HEK293T (cell line): ENCODE data around the gene ZSCAN9.

Source experiments
- CTBP1 ChIP-seq: fragments of 450-650 bp; IDR thresholded peaks from 2 replicates; pipeline ENCODE4 v1.6.1; 2016; ENCODE audit warnings: borderline replicate concordance
- FOXA1 ChIP-seq: fragments of 450-650 bp; IDR thresholded peaks from 2 replicates; pipeline ENCODE4 v1.6.1; 2016; ENCODE audit warnings: mild to moderate bottlenecking
- FOXM1 ChIP-seq: fragments of 450-650 bp; IDR thresholded peaks from 2 replicates; pipeline ENCODE4 v1.6.1; 2017; ENCODE audit warnings: mild to moderate bottlenecking, borderline replicate concordance
- HDGF ChIP-seq: fragments of 450-650 bp; IDR thresholded peaks from 2 replicates; pipeline ENCODE4 v1.6.1; 2017; ENCODE audit warnings: antibody characterized with exemption, borderline replicate concordance
- L3MBTL2 ChIP-seq: fragments of 450-650 bp; conservative IDR thresholded peaks from 2 replicates; pipeline ENCODE4 v1.6.1; 2016; ENCODE audit warnings: mild to moderate bottlenecking
- NFRKB ChIP-seq: fragments of 450-650 bp; IDR thresholded peaks from 2 replicates; pipeline ENCODE4 v1.6.1; 2016; ENCODE audit warnings: mild to moderate bottlenecking, moderate library complexity
- SP1 ChIP-seq: fragments of 450-650 bp; IDR thresholded peaks from 2 replicates; pipeline ENCODE4 v1.6.1; 2017
- TF ChIP-seq, protein P1 (sequence below): fragments of 450-650 bp; IDR thresholded peaks from 2 replicates; pipeline ENCODE4 v1.6.1; 2016

DNA sequence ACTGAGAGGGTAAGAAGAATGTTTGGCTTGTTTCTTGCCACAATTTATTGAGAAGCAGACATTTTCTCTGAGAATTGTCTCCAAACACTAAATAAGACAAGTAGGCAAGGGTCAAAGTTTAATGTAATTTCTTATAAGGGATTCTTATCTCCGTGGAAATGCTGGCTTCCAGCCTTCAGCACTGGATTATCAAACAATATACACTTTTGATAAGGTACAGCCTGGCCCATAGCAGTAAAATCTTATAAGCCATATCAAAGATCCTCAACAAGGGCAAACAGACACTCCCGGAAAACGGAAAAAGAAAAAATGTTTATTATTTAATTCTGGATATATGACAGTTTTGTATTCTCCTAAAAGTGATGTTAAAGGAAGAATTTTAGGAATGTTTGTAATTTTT lies 18.5 kb upstream of the ZSCAN9 start:
- TF ChIP-seq L3MBTL2 (no peak), SP1 (no peak), FOXM1 (no peak), HDGF (no peak), CTBP1 (no peak), FOXA1 (no peak), NFRKB (no peak)
- TF ChIP-seq, protein P1, sequence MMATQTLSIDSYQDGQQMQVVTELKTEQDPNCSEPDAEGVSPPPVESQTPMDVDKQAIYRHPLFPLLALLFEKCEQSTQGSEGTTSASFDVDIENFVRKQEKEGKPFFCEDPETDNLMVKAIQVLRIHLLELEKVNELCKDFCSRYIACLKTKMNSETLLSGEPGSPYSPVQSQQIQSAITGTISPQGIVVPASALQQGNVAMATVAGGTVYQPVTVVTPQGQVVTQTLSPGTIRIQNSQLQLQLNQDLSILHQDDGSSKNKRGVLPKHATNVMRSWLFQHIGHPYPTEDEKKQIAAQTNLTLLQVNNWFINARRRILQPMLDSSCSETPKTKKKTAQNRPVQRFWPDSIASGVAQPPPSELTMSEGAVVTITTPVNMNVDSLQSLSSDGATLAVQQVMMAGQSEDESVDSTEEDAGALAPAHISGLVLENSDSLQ: no peak
